Measurements from ENCODE around the gene GRIN2A. TPM values are rescaled to one million over a fixed set of nuclear protein-coding genes. Genes with fewer than 3 reads are reported as not detected.

GRIN2A gene
- total RNA-seq, 2 donors from 2014 or later = 0.26 to 21.4 TPM

- no peak for ATAC-seq
- intact Hi-C loops (cut with DNase I) = no loop called here
- no peaks in the 10 kb centered on the region for H3K4me1 ChIP-seq
- peaks cover 0 to 7% of the 10 kb centered on the region in 2 donors for H3K27me3 ChIP-seq
- H3K9me3 ChIP-seq = no peaks in the 10 kb centered on the region
- no peaks in the 10 kb centered on the region for H3K36me3 ChIP-seq (replicated peaks in 1 of 2; ENCODE audit: insufficient read depth in 1 of 2, low read depth in 2 of 2)
- TF ChIP-seq POLR2A (IDR thresholded peaks at IDR 0.05) (no peak), CTCF (IDR thresholded peaks at IDR 0.05) (no peak)
- H3K27ac ChIP-seq = no peak overlapping the region
- 55 to 63% methylated on average over 9 of the region's 9 CpGs for WGBS, 2 donors
- no peak overlapping the region for H3K4me3 ChIP-seq
- DNase-seq = no peak
Measured at GRCh38 chr16:10226141-10226986, 44.1 kb upstream of the GRIN2A start.

- TF ChIP-seq POLR2A (IDR thresholded peaks at IDR 0.05) (no peak), CTCF (IDR thresholded peaks at IDR 0.05) (no peak)
- Histone ChIP-seq H3K4me1 (no peaks in the 10 kb centered on the region), H3K36me3 (replicated peaks in 1 of 2; ENCODE audit: insufficient read depth in 1 of 2, low read depth in 2 of 2) (no peaks in the 10 kb centered on the region), H3K27ac (no peak overlapping the region), H3K9me3 (no peaks in the 10 kb centered on the region), H3K27me3 (peaks cover 0 to 7% of the 10 kb centered on the region in 2 donors), H3K4me3 (no peak overlapping the region)
- DNase-seq = no peak
- no peak for ATAC-seq
- intact Hi-C loops (cut with DNase I) = no loop called here
- 59 to 66% methylated on average over 6 of the region's 6 CpGs for WGBS, 2 donors
Measured at GRCh38 chr16:10225653-10226052, 43.4 kb upstream of the GRIN2A start.

- Histone ChIP-seq H3K27me3 (peaks cover 0 to 7% of the 10 kb centered on the region in 2 donors), H3K4me1 (no peaks in the 10 kb centered on the region), H3K36me3 (replicated peaks in 1 of 2; ENCODE audit: insufficient read depth in 1 of 2, low read depth in 2 of 2) (no peaks in the 10 kb centered on the region), H3K9me3 (no peaks in the 10 kb centered on the region), H3K4me3 (no peak overlapping the region), H3K27ac (no peak overlapping the region)
- 91 to 92% methylated on average over 4 of the region's 4 CpGs for WGBS, 2 donors
- intact Hi-C loops (cut with DNase I) = no loop called here
- TF ChIP-seq POLR2A (IDR thresholded peaks at IDR 0.05) = no peak
- TF ChIP-seq CTCF (IDR thresholded peaks at IDR 0.05) = no peak
- ATAC-seq = no peak
- DNase-seq = no peak
Measured at GRCh38 chr16:10224850-10225249, 42.6 kb upstream of the GRIN2A start.

DNA sequence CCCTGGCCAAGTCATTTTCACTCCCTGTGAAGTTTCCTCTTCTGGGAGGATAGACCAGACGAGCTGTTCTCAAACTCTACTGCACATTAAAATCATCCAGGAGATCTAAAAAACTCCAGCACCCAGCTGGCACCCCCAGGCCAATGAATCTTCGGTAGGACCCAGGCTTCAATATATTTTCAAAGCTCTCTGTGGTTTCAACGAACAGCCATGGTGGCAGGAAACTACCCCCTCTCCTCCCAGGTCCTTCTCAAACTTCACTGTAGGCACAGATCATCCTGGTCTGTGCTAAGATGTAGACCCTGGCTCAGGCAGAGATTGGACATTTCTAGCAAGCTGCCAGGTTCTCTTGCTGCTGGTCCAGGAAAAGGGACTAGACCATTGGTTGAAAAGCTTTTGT lies 38.7 kb upstream of the GRIN2A start:
- Histone ChIP-seq H3K27me3 (peaks cover 0 to 7% of the 10 kb centered on the region in 2 donors), H3K4me1 (no peaks in the 10 kb centered on the region), H3K27ac (no peak overlapping the region), H3K36me3 (replicated peaks in 1 of 2; ENCODE audit: insufficient read depth in 1 of 2, low read depth in 2 of 2) (no peaks in the 10 kb centered on the region), H3K9me3 (no peaks in the 10 kb centered on the region), H3K4me3 (no peak overlapping the region)
- 44 to 55% methylated on average over 2 to 3 of the region's 3 CpGs for WGBS, 2 donors
- no peak for ATAC-seq
- intact Hi-C loops (cut with DNase I) = no loop called here
- TF ChIP-seq POLR2A (IDR thresholded peaks at IDR 0.05) (no peak), CTCF (IDR thresholded peaks at IDR 0.05) (no peak)
- DNase-seq = no peak

DNA sequence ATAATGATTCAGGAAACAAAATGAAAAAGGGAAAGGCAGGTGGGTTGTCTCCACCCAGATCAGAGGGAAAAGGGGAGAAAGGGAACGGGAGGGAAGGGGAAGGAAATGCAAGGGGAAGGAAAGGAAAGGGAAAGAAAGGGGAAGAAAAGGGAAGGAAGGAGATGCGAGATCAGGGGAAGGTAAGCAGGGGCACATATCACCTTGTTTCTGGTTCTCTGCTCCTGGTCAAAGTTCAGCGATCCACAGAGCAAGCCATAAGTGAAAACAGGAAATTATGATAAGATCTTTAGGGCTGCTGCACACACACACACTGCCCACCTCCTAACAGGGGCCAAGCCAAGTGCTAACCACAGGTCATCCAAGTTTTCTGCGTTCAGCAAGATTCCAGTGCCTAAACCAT lies 37.5 kb upstream of the GRIN2A start:
- intact Hi-C loops (cut with DNase I) = no loop called here
- ATAC-seq = no peak

More for the DNA sequence above, 37.5 kb upstream of the GRIN2A start:
- no peak for TF ChIP-seq CTCF (IDR thresholded peaks at IDR 0.05)
- no peak for TF ChIP-seq POLR2A (IDR thresholded peaks at IDR 0.05)
- Histone ChIP-seq H3K9me3 (no peaks in the 10 kb centered on the region), H3K27ac (no peak overlapping the region), H3K4me3 (no peak overlapping the region), H3K36me3 (replicated peaks in 1 of 2; ENCODE audit: insufficient read depth in 1 of 2, low read depth in 2 of 2) (no peaks in the 10 kb centered on the region), H3K4me1 (no peaks in the 10 kb centered on the region), H3K27me3 (peaks cover 0 to 7% of the 10 kb centered on the region in 2 donors)
- 22 to 38% methylated on average over 4 of the region's 4 CpGs for WGBS, 2 donors
- DNase-seq = no peak

Data from body of pancreas (tissue), 4 donors.